Colonic mucosa (tissue), 4 donors: ENCODE results near the gene ZFP69. TPM values are rescaled to one million over a fixed set of nuclear protein-coding genes. Genes with fewer than 3 reads are reported as not detected.
"Not testable (repeated sequence)": the region's sequence is repeated elsewhere in the genome, so short reads cannot be mapped to it uniquely, and the experiment has no call there.

Experiments
- DNase-seq: peaks from one replicate; pipeline ENCODE4 v3.0.0-alpha.2; 2020
- H3K27ac ChIP-seq: fragments of 200-600 bp; one replicate; pipeline ENCODE4 v1.8.0; 2021
- H3K27me3 ChIP-seq: fragments of 200-600 bp; one replicate; pipeline ENCODE4 v1.8.0; 2021
- H3K36me3 ChIP-seq: fragments of 200-600 bp; one replicate; pipeline ENCODE4 v1.8.0; 2021
- H3K4me1 ChIP-seq: fragments of 200-600 bp; one replicate; pipeline ENCODE4 v1.8.0; 2021; ENCODE audit warnings: mild to moderate bottlenecking
- H3K4me3 ChIP-seq: fragments of 200-600 bp; one replicate; pipeline ENCODE4 v1.8.0; 2021
- H3K9ac ChIP-seq, 2 donors: one replicate each; pipeline ENCODE4 v1.7.0; 2013; ENCODE audit warnings: control low read depth in 2 of 2, low read depth in 2 of 2, low read length in 2 of 2
- H3K9me3 ChIP-seq: fragments of 200-600 bp; one replicate; pipeline ENCODE4 v1.8.0; 2021
- intact Hi-C: fragments of 100-400 bp; cut with DNase I; formaldehyde crosslinking; loops from one replicate; pipeline ENCODE4 v1.14.1; 2022
- total RNA-seq, 2 donors: library from RNA; stranded (reverse); fragmentation: NEBNext Ultra II Directional in 1 of 2; extraction: Animal tissue kit (Norgen Biotek cat#: 25700) in 1 of 2; gene quantifications; one replicate each; pipeline ENCODE4 v1.2.1, GENCODE V29; 2021
- TF ChIP-seq, protein P1 (sequence below): fragments of 200-600 bp; IDR thresholded peaks from one replicate; pipeline ENCODE4 v1.8.0; 2022; ENCODE audit warnings: antibody characterized with exemption, mild to moderate bottlenecking
- donor health status: healthy.
- donor health status: DM: no; HTN: no; CAD: no.
- donor health status: DM: no; HTN: no; CAD: no.

Gene ZFP69
- total RNA-seq, 2 donors from 2014 or later = 2.1 to 2.7 TPM

DNA sequence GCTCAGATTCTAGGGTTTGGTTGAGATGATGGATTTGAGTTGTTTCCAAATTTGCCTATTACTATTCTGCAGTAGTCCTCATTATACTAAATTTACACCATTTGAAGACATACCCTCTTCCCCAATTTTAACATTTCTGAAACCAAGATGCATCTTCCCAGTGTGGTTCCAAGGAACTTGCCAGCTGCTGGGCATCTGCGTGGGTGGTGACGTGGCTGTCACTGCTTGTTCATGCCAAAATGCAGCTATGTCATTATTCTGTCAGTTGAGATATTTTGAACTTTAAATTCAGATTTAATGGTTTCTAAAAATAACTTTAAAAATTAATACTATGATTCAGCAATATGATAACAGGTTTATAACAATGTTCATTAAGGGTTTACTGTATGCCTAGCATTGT, 1.2 kb downstream of the ZFP69 start:
- Histone ChIP-seq H3K9me3 (no peaks in the 10 kb centered on the region), H3K9ac (peak overlapping the region in 1 of 2 donors; percentile 84)
- TF ChIP-seq, protein P1, sequence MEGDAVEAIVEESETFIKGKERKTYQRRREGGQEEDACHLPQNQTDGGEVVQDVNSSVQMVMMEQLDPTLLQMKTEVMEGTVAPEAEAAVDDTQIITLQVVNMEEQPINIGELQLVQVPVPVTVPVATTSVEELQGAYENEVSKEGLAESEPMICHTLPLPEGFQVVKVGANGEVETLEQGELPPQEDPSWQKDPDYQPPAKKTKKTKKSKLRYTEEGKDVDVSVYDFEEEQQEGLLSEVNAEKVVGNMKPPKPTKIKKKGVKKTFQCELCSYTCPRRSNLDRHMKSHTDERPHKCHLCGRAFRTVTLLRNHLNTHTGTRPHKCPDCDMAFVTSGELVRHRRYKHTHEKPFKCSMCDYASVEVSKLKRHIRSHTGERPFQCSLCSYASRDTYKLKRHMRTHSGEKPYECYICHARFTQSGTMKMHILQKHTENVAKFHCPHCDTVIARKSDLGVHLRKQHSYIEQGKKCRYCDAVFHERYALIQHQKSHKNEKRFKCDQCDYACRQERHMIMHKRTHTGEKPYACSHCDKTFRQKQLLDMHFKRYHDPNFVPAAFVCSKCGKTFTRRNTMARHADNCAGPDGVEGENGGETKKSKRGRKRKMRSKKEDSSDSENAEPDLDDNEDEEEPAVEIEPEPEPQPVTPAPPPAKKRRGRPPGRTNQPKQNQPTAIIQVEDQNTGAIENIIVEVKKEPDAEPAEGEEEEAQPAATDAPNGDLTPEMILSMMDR = no peak

DNA sequence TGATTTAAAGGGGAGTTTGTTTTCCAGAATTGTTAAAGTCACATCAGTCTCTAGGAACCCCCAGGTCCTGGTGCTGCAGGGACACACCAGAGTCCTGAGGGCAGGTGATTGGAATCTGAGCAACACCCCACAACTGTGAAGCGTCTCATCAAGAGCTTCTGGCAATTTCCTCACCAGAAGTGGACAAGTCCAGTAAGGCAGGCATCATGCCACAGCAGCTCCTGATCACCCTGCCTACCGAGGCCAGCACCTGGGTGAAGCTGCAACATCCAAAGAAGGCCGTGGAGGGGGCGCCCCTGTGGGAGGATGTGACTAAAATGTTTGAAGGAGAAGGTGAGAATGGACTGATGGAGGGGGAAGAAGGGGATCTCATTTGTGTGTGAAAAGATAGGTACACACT, 2.1 kb downstream of the ZFP69 start:
- TF ChIP-seq, protein P1 = no peak
- H3K36me3 ChIP-seq = no peaks in the 10 kb centered on the region
- H3K27me3 ChIP-seq = no peaks in the 10 kb centered on the region
- H3K9ac ChIP-seq = no peak overlapping the region
- no peak overlapping the region for H3K4me3 ChIP-seq
- no peaks in the 10 kb centered on the region for H3K4me1 ChIP-seq
- H3K27ac ChIP-seq = no peak overlapping the region
- intact Hi-C loops = no loop called here
- H3K9me3 ChIP-seq = no peaks in the 10 kb centered on the region
- no peak for DNase-seq

More for the DNA sequence above, 1.2 kb downstream of the ZFP69 start:
- no peak overlapping the region for H3K4me3 ChIP-seq
- DNase-seq = no peak
- intact Hi-C loops = no loop called here
- no peaks in the 10 kb centered on the region for H3K27me3 ChIP-seq
- no peak overlapping the region for H3K27ac ChIP-seq
- H3K36me3 ChIP-seq = no peaks in the 10 kb centered on the region
- H3K4me1 ChIP-seq = no peaks in the 10 kb centered on the region

DNA sequence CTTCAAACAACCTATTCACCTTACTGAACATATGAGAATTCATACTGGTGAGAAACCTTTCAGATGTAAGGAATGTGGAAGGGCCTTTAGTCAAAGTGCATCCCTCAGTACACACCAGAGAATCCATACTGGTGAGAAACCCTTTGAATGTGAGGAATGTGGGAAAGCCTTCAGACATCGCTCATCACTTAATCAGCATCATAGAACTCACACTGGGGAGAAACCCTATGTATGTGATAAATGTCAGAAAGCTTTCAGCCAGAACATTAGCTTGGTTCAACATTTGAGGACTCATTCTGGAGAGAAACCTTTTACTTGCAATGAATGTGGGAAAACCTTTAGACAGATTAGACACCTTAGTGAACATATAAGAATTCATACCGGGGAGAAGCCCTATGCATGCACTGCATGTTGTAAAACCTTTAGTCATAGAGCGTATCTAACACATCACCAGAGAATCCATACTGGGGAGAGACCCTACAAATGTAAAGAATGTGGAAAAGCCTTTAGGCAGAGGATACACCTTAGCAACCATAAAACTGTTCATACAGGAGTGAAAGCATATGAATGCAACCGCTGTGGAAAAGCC, 18.3 kb downstream of the ZFP69 start:
- Histone ChIP-seq H3K27me3 (no peaks in the 10 kb centered on the region), H3K36me3 (no peaks in the 10 kb centered on the region), H3K4me3 (no peak overlapping the region), H3K4me1 (no peaks in the 10 kb centered on the region), H3K27ac (no peak overlapping the region), H3K9me3 (no peaks in the 10 kb centered on the region), H3K9ac (no peak overlapping the region)
- intact Hi-C loops = no loop called here
- TF ChIP-seq, protein P1 = no peak
- DNase-seq = no peak

DNA sequence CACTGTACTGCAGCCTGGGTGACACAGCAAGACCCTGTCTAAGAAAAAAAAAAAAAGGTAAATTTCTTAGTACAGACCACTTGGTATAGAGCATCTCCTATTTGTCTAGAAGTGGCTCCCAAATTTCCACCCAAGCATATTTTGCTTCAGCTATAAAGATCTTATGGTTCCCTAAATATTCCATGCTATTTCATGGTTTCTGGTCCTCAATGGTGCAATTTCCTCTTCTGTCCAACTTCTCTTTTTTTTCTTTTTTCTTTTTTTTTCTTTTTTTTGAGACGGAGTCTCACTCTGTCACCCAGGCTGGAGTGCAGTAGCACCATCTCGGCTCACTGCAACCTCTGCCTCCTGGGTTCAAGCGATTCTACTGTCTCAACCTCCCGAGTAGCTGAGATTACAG, 25.6 kb downstream of the ZFP69 start:
- H3K4me1 ChIP-seq, H3K27ac ChIP-seq, H3K36me3 ChIP-seq, H3K27me3 ChIP-seq, intact Hi-C loops, H3K9ac ChIP-seq, DNase-seq, H3K4me3 ChIP-seq, H3K9me3 ChIP-seq: not testable (repeated sequence)

DNA sequence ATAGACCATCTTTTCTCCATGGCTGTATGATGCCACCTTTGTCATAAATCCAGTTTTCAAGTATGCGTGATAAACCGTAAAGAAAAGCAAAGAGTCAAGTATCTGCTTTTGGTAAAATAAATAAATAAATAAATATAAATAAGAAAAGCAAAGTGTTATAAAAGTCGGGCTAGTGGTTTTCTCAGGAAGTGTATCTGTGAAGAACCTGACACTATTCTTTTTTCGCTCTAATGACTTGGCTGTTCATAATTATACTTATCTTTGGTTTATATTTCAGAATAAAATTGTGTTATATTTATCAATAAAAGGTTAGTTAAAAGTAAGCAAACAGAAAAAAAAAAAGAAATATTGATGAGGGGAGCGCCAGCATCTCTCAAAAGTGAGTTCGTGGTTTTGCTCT, 30.9 kb downstream of the ZFP69 start:
- Histone ChIP-seq H3K36me3 (no peaks in the 10 kb centered on the region), H3K4me1 (no peaks in the 10 kb centered on the region), H3K9ac (peak overlapping the region; percentile 78 to 79), H3K4me3 (peak overlapping the region; percentile 77), H3K27me3 (no peaks in the 10 kb centered on the region), H3K9me3 (no peaks in the 10 kb centered on the region), H3K27ac (no peak overlapping the region)
- intact Hi-C loops = no loop called here
- DNase-seq = no peak
- TF ChIP-seq, protein P1 = no peak
